GM18517 (cell line): ENCODE results near the gene ATP2A1.

Experiments
- ATAC-seq: cut with Tn5 transposase; IDR thresholded peaks from one replicate; pipeline ENCODE4 v1.9.1; 2021; ENCODE audit warnings: mild to moderate bottlenecking, moderate library complexity; ENCODE audit not compliant: unreplicated experiment

ATP2A1 gene

DNA sequence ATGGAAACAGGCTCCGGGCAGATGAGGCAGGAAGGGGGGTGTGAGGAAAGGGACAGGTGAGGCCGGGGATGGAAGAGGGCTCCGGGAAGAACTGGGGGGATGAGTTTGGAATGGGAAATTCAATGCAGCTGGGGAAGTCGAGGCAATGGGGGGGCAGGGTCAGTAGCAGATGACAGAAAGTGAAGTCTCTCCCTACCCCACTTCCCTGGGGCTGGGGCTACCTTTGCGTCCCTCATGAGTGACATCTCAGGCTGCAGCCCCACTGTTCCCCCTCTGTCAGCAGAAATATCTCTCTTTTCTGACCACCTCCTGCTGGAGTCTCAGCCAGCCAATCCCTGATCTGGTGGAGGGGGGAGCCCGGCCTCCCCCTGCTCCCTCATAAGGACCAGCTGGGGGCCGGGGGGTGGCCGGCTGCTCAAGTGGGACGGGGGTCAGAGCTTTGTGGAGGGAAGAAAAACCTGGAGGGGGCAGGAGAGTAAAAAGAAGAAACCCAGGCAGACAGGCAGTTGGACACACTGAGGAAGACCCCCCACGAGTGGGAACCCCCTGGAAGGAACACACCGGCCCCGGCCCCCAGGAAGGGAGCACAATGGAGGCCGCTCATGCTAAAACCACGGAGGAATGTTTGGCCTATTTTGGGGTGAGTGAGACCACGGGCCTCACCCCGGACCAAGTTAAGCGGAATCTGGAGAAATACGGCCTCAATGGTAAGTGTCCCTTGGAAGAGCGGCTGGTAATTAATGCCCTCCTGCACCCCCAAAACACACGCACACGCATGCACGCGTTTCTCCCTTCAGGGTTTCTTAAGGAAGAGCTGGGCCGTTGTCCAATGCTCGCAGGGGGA lies at the start of gene ATP2A1:
Gene ATP2A1, plus strand, starts transcription at position 406 of the 844 bp plus-strand sequence. Its CDS starts 184 bp downstream, at position 590.
- no peak for ATAC-seq

DNA sequence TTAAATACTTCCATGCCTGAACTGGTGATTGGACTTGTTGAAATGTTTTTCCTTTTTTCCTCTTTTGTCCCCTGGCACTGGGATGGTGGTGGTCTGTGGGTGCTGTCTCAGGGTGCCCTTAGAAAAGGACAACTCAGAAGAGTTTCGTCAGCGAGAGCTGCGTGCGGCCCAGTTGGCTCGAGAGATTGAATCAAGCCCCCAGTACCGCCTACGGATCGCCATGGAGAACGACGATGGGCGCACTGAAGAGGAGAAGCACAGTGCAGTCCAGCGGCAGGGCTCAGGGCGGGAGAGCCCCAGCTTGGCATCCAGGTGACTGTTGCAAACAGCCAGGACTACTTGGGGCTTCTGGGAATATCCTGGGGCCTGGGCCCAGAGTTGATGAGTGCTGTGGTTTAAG lies 48.5 kb upstream of the ATP2A1 start:
- ATAC-seq, result no peak

DNA sequence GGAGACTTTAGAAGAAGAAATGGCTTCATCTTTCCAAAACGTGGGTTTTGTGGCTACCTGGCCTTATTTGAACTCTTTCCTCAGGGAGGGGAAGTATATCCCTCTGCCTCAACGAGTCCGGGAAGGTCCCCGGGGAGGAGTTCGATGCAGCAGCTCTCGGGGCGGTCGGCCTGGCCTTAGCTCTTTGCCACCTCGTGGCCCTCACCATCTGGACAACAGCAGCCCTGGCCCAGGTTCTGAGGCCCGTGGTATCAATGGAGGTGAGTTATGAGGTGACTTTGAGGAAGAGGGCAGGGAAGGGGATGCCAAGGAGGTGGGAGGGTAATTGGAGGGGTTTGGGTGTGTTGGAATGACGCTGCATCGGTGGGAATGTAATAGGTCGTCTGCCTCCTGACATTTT lies 47.8 kb upstream of the ATP2A1 start:
- ATAC-seq, result no peak

DNA sequence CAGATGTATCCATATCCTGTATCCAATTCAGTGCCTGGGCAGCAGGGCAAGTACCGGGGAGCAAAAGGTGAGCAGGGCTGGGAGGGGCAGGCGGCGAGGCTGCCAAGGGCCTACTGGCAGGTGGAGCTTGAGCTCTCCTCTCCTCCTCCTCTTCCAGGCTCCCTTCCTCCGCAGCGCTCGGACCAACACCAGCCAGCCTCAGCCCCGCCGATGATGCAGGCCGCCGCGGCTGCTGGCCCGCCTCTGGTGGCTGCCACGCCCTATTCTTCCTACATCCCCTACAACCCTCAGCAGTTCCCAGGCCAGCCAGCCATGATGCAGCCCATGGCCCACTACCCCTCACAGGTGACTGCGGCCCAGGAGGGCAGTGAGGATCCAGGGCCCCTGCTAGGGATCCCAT lies 43.9 kb upstream of the ATP2A1 start:
- no peak for ATAC-seq

DNA sequence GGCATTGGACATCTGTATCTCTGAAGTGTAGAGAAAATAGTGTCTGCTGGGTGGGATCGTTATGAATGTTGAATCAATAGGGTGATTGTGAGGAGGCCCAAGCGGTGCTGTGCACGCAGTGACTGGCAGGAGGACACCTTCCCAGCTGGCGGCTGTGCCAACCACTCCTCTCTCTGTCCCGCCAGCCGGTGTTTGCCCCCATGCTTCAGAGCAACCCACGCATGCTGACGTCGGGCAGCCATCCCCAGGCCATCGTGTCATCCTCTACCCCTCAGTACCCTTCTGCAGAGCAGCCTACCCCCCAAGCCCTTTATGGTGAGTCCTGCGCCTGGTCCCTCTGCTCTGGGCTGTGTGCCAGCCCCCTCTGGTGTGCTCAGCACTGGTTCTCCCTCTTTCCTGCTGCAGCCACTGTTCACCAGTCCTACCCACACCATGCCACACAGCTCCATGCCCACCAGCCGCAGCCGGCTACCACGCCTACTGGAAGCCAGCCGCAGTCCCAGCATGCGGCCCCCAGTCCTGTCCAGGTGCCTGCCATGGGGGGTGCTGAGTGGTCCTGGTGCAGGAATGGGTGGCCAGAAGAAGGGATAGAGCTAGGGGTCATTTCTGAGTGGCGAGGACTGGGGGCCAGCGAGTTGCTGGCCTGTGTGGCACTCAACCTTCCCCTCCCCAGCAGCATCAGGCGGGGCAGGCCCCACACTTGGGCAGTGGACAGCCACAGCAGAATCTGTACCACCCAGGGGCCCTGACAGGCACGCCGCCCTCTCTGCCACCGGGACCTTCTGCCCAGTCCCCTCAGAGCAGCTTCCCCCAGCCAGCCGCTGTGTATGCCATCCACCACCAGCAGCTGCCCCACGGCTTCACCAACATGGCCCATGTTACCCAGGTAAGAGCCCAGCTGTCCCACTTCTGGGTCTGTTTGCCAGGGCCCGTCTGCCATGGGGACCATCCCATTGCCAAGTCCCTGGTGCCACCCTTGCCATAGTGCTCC lies 43.1 kb upstream of the ATP2A1 start:
- no peak for ATAC-seq

DNA sequence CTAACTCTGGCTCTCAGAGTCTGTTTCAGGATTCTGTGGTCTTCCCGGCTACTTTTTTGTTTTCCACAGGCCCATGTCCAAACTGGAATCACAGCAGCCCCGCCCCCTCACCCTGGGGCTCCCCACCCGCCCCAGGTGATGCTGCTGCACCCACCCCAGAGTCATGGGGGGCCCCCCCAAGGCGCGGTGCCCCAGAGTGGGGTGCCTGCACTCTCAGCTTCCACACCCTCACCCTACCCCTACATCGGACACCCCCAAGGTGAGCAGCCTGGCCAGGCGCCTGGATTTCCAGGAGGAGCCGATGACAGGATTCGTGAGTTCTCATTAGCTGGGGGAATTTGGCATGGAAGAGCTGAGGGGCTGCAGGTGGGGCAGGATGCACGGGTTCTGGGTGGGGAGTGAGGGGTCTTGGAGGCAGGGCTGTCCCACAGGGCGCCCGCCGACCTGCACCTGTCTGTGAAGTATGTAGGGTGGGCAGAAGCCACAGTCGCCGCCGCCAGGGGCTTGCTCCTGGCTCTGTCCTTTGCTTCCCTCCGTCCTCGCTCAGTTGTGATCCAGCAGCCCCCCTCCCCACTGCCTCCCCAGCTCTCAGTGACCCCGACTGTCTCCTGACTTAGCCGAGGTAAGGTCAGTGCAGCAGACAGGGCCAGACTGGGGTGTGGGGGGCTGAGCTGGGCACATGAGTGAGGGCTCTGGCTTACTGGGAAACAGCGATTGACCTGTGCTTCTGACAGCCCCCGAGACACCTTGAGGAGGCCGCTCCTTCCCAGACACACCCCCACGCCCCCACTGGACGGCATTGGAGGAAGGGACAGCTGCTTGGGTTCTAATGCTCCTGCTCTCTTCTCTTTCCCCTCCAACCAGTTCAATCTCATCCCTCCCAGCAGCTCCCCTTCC lies 42.2 kb upstream of the ATP2A1 start:
- ATAC-seq, result no peak

DNA sequence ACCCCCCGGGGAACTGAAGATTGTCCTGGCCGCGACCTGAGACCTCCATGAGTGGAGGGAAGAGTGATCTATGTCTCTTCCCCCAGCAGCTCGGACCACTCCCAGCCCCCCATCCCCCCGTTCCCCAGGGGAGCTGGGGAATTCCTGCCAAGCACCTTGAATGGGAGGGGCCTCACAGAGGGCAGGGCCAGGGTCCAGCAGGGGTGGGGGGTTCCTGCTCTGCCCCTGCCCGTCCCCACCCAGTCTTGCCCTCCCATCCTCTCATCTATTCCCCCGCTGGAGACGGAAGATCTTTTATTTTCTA lies 41.6 kb upstream of the ATP2A1 start:
- no peak for ATAC-seq

DNA sequence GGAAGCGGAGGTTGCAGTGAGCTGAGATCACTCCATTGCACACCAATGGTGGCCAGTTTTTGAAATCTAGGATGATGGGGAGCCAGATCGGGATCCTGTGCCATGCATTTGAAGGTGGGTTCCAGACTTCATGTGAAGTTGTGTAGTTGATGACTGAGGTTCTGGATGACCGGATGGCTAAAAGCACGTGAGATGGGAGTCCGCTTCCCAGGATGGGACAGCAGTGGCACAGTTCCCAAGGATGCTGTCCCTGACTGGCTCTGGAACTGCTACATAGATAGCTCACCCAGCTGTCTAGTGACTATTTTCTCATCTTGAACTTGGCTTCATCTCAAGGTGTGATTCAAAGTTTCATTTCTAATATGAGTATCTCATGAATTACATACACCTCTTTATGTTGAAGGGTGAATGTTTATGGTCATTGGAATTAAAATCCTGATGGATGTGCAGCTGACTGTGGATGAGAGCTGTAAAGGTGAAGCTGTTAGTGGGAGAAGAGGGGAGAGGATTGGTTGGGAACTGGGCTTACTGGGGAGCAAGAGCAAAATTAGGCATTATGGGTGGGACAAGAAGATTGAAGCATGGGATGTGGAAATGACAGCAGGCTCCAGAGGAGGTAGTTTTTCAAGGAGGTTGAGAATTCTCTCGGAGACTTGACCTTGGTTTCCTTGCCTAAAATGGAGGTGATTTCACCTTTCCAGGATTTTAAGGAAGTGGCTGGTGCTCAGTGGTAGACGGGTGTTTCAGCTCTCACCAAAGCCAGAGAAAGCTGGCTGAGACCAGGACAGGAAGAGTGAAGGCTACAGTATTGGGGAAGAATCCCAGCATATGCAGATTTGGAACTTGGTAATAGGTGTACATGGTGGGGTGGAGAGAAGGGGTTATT lies 40.4 kb upstream of the ATP2A1 start:
- ATAC-seq, result no peak

DNA sequence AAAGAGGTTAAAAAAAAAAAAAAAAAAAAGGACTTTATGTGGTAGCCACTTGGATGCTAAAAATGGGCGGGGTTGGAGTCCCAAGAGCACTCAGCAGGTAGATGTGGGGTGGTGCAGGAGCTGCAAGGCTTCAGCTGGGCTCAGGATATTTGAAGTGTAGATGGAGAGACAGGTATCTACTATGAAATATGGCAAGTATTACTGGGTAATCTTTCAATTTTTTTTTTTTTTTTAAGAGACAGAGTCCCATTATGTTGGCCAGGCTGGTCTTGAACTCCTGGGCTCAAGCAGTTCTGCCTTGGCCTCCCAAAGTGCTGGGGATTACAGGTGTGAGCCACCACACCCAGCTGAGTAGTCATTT lies 39.8 kb upstream of the ATP2A1 start:
- no peak for ATAC-seq

DNA sequence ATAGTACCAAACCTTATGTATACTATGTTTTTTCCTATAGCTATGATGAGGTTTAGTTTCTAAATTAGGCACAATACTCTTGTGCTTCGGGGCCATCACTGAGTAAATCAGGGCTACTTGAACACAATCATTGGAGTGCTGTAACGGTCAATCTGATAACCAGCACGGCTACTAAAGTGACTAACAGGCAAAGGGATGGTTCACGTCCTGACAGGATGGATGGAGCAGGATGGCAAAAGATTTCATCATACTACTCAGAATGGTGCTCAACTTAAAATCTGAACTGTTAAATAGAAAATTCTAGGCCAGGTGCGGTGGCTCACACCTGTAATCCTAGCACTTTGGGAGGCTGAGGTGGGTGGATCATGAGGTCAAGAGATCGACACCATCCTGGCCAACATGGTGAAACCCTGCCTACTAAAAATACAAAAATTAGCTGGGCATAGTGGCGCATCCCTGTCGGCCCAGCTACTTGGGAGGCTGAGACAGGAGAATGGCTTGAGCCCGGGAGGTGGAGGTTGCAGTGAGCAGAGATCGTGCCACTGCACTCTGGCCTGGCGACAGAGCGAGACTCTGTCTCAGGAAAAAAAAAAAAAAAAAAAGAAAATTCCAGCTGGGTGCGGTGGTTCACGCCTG lies 39.2 kb upstream of the ATP2A1 start:
- no peak for ATAC-seq

DNA sequence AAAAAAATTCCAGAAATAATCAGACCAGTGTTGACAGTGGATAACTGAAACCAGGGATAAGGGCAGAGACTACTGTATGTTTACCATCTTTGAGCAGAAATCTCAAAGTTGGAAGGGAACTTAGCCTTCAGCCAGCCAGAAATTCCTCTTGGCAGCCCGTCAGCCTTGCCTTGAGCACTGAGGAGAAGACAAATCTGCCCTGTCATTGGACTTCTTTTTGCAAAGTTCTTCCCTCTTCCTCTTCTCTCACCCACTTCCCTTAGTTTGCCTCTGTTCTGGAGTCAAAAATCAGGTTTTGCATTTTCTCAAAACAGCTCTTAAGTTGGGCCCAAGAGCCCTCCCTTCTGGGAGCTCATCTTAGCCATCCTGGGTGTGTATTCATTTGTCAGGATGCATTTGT lies 38.4 kb upstream of the ATP2A1 start:
- ATAC-seq, result no peak

DNA sequence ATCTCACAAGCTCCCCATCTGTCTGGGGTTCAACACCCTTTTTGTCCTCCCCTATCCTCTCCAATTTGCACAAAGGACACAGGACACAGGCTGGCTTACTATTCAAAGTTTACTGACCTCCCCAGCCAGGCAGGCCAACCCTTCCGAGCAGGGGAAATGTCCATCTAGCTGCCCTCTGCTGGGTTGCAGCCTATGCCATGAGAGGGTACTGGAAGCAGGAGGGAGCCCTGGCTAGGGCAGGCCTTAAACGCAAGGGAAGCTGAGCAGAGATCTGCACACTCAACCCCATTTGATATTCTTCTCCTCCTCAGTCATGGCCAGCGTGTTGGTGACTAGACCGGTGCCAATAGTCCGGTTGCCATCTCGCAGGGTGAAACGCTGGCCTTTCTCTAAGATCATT lies 35.6 kb upstream of the ATP2A1 start:
- ATAC-seq, result no peak

DNA sequence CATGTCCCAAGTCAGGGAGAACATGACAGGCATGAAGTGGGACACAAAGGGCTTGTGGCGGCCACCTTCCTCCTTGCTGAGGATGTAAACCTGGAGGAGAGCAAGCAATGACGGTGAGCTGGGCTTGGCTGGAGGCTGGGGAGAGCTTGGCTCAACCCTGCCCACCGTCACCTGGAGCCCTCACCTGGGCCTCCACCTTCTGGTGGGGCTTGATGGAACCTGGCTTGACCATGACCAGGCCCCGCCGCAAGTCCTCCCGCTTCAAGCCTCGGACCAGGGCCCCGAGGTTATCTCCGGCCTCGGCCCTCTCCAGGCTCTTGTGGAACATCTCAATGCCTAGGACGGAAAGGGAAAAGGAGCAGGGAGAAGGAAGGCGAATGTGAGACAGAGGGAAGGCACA lies 34.5 kb upstream of the ATP2A1 start:
- ATAC-seq, result no peak

DNA sequence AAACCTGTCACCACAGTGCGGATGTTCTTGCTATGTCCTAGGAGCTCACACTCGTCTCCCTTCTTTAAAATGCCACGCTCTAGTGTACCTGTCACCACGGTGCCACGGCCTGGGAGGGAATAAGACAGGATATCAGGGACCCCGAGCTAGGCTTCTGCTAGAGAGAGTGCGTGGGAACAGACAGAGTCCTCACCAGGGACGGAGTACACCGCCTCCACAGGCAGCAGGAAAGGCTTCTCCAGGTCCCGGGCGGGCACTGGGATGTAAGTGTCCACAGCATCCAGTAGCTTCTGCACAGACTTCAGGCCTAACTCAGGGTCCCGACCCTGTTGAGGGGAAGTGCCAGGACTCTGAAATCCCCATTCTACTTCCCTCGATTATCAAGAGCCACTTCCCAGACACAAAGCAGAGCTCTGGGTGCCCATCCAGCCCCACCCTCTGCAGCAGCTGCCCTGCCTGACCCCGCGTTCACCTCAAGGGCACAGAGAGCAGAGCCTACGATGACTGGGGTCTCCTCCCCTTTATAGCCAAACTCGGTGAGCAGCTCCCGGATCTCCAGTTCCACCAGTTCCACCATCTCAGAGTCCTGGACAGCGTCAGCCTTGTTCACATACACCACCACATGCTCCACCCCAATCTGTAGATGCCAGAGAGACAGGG lies 33.9 kb upstream of the ATP2A1 start:
- no peak for ATAC-seq

DNA sequence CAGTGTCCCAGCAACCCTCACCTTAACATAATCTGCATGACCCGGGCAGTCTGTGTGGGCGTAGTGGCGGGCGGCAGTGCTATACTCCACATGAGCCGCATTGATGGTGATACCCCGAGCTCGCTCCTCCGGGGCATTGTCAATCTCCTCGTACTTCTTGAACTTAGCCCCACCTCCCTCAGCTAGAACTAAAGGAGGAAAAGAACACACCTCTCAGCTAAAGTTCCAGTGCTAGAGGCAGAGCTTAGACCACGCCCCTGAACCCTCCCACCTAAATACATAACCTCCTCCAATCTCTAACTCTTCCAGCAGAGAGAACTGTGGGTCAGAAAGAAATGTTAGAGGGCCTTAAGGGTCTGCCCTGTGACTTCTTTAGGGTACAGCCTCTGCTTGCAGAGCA lies 33.0 kb upstream of the ATP2A1 start:
- ATAC-seq, result no peak

DNA sequence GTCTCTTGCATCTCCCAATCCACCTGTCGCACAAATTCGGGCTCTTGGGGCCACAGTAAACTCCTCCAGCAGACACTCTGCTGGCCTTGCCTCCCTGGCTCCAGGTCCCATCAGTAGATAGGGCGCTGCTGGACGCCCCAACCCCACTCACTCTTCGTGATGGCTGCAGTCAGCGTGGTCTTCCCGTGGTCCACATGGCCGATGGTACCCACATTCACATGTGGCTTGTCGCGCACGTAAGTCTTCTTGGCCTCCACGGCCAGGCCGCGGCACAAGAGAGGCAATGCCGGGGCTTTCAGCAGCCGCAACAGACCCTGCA lies 32.6 kb upstream of the ATP2A1 start:
- no peak for ATAC-seq

DNA sequence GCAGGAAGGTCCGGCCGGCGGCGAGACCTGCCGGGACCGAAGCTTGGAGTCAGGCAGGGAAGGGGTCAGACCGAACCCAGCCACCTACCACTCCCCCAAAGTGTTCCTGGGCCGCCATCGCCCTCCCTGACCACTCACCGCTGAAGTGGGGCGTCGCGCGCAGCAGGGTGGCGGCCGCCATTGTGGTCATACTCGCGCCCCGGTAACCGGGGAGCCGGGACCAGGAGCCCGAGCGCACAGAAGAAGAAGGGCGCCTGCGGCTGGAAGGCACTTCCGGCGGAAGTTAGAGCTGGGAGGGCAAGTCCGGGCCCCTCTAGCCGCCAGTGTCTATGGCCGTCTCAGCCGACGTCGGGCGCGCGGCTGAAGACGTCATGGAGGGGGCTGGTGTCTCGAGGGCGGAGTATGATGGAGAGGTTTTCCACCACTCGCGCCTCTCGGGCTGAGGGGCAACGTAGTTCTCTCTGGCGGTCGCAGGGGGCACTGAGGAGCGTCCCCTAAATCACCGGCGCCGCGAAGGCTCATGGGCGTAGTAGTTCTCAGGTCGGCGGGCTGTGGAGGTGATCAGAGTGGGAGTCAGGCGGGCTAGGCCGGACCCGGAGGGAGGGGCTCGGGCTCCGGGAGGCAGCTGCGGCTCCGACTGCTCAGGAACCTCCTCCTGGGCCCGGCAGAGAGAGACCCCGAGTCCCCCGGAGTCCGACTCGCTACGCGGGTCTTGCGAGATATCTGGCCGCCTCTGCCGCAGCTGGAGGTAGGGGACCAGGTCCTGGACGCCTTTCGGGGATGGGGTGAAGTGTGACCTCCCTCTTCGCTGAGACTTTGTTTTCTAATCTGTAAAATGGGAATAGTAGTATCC lies 32.0 kb upstream of the ATP2A1 start, which contains the start of gene TUFM:
Gene TUFM, minus strand, starts transcription at position 269 of the 853 bp plus-strand sequence. Its CDS starts 79 bp downstream, at position 190.
- ATAC-seq, result peak; percentile 81

DNA sequence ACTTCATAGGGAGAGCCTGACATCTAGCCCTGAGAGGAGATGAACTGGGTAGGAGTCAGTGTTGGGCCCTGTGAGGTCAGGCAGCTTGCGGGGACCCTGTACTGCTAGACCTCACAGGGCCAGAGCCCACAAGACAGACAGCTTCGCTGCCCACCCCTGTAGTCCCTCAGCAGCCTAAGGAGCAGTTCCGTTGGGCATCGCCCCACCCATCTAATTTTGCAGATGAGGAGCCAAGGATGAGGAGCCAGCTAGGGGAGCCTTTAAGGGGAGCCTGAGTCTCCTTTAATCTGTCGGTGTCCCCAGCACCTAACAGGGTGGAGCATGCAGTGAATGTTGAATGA lies 31.4 kb upstream of the ATP2A1 start:
- ATAC-seq, result no peak
